Glutamatergic neuron (in vitro differentiated cells): ENCODE results near the gene CCDC61. TPM values are rescaled to one million over a fixed set of nuclear protein-coding genes. Genes with fewer than 3 reads are reported as not detected.

Source experiments
- DNase-seq: peaks from one replicate; pipeline ENCODE4 v3.0.0; 2022
- H3K27ac Mint-ChIP-seq: one replicate; pipeline ENCODE4 v1.8.0; 2020; ENCODE audit warnings: mild to moderate bottlenecking, mixed read lengths, inconsistent platforms; ENCODE audit not compliant: unreplicated experiment
- H3K27me3 Mint-ChIP-seq: one replicate; pipeline ENCODE4 v1.8.0; 2020; ENCODE audit warnings: mild to moderate bottlenecking, moderate library complexity, mixed read lengths, inconsistent platforms; ENCODE audit not compliant: unreplicated experiment
- H3K36me3 Mint-ChIP-seq: one replicate; pipeline ENCODE4 v1.8.0; 2020; ENCODE audit warnings: mild to moderate bottlenecking, mixed read lengths, inconsistent platforms; ENCODE audit not compliant: unreplicated experiment
- H3K4me1 Mint-ChIP-seq: one replicate; pipeline ENCODE4 v1.8.0; 2020; ENCODE audit warnings: mild to moderate bottlenecking, low read depth, mixed read lengths, inconsistent platforms; ENCODE audit not compliant: unreplicated experiment
- H3K4me3 Mint-ChIP-seq: one replicate; pipeline ENCODE4 v1.8.0; 2020; ENCODE audit warnings: mild to moderate bottlenecking, mixed read lengths, inconsistent platforms; ENCODE audit not compliant: unreplicated experiment
- H3K9me3 Mint-ChIP-seq: one replicate; pipeline ENCODE4 v1.8.0; 2020; ENCODE audit warnings: mild to moderate bottlenecking, moderate library complexity, mixed read lengths, inconsistent platforms; ENCODE audit not compliant: unreplicated experiment
- CTCF ChIP-seq: fragments of 200-600 bp; sonication (generic); IDR thresholded peaks from one replicate; pipeline ENCODE4 v1.5.0; 2021; ENCODE audit not compliant: partially characterized antibody, unreplicated experiment
- total RNA-seq: library from RNA; stranded (reverse); fragmentation: NEBNext Ultra II Directional; extraction: Animal tissue kit (Norgen Biotek cat#: 25700); gene quantifications from one replicate; pipeline ENCODE4 v1.2.1, GENCODE V29; 2021; ENCODE audit not compliant: unreplicated experiment

The CCDC61 gene
- total RNA-seq, 1 donor from 2014 or later, result 33.5 TPM

- H3K4me3 Mint-ChIP-seq, result no peak within 1 kb of the TSS
- no peak for DNase-seq
- H3K27ac Mint-ChIP-seq, result no peak within 1 kb of the TSS
- H3K9me3 Mint-ChIP-seq, result peaks cover 4% of the 10 kb centered on the region
- peaks cover 18% of the 10 kb centered on the region for H3K36me3 Mint-ChIP-seq
- TF ChIP-seq CTCF, result no peak
- peaks cover 10% of the 10 kb centered on the region for H3K4me1 Mint-ChIP-seq
- H3K27me3 Mint-ChIP-seq, result peaks cover 4% of the 10 kb centered on the region
Measured at GRCh38 chr19:46022431-46023310, 27.4 kb downstream of the CCDC61 start, which contains the start of gene PGLYRP1. TSS of gene PGLYRP1 (minus strand) at chr19:46023053. CDS start at chr19:46023021, 32 bp downstream.

GRCh38 chr19:46023311-46023779, 28.1 kb downstream of the CCDC61 start:
- Mint-ChIP-seq H3K9me3 (peaks cover 4% of the 10 kb centered on the region), H3K4me3 (no peak overlapping the region), H3K27ac (no peak overlapping the region), H3K36me3 (peaks cover 18% of the 10 kb centered on the region), H3K4me1 (peaks cover 10% of the 10 kb centered on the region), H3K27me3 (peaks cover 4% of the 10 kb centered on the region)
- no peak for TF ChIP-seq CTCF
- DNase-seq, result no peak

- Mint-ChIP-seq H3K4me1 (peaks cover 6% of the 10 kb centered on the region), H3K36me3 (peaks cover 18% of the 10 kb centered on the region), H3K4me3 (no peak overlapping the region), H3K9me3 (peaks cover 2% of the 10 kb centered on the region), H3K27ac (no peak overlapping the region), H3K27me3 (peaks cover 2% of the 10 kb centered on the region)
- no peak for TF ChIP-seq CTCF
- DNase-seq, result no peak
Measured at GRCh38 chr19:46025835-46026234, 30.6 kb downstream of the CCDC61 start.

- no peaks in the 10 kb centered on the region for H3K9me3 Mint-ChIP-seq
- peaks cover 4% of the 10 kb centered on the region for H3K27me3 Mint-ChIP-seq
- H3K4me1 Mint-ChIP-seq, result no peaks in the 10 kb centered on the region
- DNase-seq, result no peak
- no peak for TF ChIP-seq CTCF
- H3K4me3 Mint-ChIP-seq, result no peak overlapping the region
- H3K36me3 Mint-ChIP-seq, result peaks cover 10% of the 10 kb centered on the region
- no peak overlapping the region for H3K27ac Mint-ChIP-seq
Measured at GRCh38 chr19:46030812-46031550, 35.7 kb downstream of the CCDC61 start.
